T47D (cell line): Measurements from ENCODE around the gene MATN1.

Experiments
- DNase-seq, 2 experiments: peaks; one replicate each; pipeline versions ENCODE4 v3.0.0 to v3.0.0-alpha.2; 2011 to 2012; ENCODE audit warnings: low read depth in 1 of 2, low spot score in 1 of 2
- JUND ChIP-seq: IDR thresholded peaks from 2 replicates; pipeline ENCODE4 v1.6.1; 2012; ENCODE audit warnings: low read depth
- in situ Hi-C: cut with HindIII; loops from 2 replicates; pipeline ENCODE4 v1.10.0; 2016; ENCODE audit warnings: low sequenced_read_pairs, low pct_unique_long_range_greater_than_20kb

Gene MATN1

DNA sequence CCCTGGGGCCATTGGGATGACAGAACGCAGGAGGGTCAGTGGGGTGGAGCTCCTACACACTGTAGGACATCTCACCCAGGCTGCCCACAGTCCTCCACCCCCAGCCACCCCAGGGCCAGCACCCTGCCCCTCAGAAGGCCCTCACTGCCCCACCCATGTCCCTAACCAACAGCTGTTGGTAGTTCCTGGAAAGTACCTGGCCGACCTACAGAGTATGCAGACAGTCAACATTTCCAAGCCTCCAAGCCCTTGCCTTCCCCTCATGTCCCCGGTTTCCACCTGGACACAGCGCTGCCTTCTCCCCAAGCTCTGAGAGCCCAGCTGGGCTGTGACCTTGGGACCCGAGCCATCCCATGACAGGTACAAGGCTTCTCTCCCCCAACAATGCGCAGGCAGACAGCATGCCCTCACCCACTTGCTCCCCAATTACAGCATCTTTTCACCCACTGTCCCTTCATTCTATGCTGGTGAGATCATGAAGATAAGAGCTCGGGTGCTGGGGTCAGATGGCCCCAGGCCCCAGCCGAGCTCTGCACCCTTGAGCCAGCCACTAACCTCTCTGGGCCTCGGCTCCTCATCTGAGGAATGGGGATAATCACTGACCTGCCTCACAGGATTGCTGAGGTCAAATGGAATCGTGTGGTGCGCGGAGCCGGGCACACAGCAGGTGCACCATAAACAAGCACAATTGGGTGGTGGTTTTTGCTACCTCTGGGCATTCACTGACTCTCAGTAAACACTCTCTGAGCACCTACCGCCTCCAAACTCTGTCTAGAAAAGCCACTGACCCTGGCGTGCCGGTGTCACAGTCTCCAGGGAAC lies 23.0 kb upstream of the MATN1 start:
- DNase-seq: no peak
- in situ Hi-C loops: no loop called here
- TF ChIP-seq JUND: no peak

DNA sequence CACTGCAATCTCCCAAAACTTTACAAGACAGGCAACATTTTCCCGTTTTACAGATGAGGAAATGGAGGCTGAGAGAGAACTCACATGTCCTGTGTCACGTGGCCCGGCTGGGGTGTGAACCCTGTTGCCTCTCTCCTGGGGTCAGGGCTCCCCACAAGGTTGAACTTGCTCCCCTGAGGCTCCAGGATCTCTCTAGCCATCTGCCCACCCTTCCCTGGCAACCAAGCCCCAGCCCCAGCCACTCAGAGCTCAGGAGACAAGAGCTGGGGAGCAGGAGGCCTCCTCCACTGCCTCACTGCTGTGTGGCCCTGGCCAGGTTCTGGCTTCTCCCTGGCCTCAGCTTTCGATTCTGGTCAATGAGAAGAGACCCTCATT lies 22.4 kb upstream of the MATN1 start:
- in situ Hi-C loops: no loop called here
- no peak for TF ChIP-seq JUND
- no peak for DNase-seq

DNA sequence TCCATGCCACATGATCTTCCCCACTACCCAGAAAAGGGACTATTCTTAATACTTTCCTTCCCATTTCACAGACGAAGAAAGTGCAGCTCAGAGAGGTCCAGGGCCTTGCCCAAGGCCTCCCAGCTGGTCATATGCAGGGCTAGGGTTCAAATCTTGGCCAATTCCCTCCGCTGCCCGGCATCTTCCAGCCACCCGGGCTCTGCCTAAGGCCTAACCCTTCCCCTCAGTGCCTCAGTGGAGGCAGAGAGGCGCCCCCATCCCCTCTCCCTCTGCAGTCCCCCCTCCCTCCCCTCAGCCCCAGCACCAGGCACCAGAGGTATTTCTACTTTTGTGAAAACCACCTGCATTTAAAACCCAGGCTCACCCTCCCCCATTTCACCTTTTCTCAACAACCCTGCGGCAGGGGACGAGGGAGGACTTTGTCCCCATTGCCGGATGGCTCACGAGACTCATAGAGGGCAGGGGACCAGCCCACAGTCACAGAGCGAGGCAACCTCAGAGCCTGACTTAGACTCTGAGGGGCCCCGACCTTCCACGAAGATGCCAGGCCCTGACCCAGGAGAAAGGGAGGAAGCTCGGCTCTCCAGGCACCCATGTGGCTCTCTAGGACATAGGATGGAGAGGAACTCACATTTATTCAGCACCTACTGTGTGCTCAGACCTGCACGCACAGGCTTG lies 21.9 kb upstream of the MATN1 start:
- DNase-seq: no peak
- in situ Hi-C loops: no loop called here
- TF ChIP-seq JUND: no peak

DNA sequence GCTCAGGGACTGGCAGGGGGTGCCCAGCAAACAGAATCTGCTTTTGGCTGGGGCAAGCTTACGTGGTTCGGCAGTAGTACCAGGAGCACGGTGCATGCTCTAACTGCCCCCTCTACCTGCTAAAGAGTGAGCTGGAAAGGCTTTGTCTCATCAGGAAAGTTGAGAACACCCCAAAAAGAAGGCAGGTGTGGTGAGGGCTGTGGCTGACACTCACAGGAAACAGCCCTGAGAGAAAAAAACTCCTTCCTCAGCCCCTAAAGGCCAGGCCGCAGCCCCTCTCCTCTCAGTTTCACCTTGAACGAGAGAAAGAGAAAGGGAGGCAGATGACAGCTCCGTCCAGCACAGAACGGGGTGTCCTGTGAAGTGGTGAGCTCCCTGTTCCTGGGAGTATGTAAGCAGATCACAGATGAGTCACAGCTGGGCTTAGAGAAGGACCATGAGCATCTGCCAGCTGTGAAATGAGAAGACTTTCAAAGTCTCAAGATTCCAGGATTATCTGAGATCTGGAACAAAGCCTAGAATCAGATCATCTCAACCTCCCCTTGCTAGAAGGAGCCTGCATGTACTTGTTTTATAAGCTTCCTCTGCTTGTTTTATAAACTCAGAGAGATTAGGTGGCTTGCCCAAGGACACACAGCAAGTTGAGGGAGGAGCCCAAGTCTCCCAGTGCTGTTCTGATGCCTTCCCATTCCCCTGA lies 20.8 kb upstream of the MATN1 start:
- TF ChIP-seq JUND: no peak
- in situ Hi-C loops: no loop called here
- no peak for DNase-seq

DNA sequence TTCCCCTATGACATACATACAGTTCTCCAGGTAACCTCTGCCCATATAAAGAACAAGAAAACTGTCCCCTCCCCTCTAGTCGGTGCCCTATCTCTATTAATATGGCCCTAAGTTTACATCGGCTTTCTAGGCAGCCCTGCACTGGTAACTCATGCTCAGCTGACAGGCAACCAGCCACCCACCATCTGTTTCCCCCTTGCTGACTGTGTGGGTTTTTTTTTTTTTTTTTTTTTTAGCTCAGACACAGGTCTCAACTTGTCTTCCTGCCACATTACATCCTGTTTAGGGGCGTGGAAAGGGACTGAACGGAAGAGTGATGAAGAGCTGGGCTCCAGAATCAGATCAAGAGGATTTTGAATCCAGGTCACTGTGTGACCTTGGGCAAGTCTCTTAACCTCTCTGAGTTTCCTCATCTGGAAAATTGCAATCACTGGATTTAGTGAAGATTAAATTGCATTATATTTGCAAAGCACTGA lies 20.2 kb upstream of the MATN1 start:
- no peak for TF ChIP-seq JUND
- in situ Hi-C loops: no loop called here
- DNase-seq: no peak

DNA sequence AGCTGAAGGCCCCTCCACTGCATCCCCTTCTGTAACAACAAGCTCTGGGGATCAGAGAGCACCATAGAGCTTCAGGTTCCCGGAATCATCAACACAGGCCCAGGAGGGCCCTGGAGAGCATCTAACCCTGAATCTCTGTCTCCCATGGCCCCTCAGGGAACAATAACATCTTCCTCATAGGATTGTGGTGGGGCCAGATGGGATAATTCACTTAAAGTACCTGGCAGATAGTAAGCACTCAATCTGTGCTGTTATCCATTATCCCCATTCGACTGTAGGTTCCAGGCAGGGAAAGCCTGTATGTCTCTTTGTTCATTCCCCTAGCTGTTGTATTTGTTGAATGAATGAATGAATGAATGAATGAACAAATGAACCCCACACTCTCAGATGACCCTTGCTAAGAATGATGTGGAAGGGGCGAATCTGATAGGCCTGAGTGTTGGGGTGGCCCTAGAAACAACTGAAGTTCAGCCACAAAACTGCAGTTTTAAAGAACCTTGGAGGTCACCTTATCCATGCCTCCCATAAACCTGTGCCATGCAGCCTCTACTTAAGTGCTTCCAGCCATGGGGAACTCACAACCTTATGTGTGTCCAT lies 19.7 kb upstream of the MATN1 start:
- TF ChIP-seq JUND: no peak
- no peak for DNase-seq
- in situ Hi-C loops: no loop called here

DNA sequence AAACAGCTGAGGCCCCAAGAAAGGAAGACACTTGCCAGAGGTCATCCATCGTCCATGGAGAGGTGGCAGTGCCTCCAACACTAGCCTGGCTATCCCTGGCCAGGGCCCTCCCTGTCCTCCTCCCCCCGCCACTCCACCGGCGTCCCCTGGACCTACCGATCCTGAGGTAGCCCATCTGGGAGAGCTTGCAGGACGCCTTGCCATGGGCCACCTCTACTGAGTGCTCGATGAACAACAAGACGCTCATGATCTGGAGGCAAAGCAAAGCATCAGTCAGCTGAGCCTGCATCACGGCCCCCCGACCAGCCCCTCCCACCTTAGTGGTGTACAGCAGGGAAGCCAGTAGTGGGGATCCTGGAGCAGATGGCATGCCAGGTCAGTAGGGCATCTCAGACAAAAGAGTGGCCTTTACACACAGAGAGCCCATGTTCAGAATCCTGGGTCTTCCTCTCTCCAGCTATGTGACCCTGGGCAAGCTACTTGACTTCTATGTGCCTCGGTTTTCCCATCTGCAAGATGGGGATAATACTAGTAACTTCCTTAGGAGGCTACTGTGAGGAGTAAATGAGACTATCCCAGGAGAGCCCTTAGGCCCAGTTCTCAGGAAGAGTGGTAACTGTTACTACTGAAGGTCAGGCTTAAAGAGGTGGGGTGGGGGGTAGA lies 19.0 kb upstream of the MATN1 start:
- in situ Hi-C loops: no loop called here
- TF ChIP-seq JUND: no peak
- DNase-seq: no peak

DNA sequence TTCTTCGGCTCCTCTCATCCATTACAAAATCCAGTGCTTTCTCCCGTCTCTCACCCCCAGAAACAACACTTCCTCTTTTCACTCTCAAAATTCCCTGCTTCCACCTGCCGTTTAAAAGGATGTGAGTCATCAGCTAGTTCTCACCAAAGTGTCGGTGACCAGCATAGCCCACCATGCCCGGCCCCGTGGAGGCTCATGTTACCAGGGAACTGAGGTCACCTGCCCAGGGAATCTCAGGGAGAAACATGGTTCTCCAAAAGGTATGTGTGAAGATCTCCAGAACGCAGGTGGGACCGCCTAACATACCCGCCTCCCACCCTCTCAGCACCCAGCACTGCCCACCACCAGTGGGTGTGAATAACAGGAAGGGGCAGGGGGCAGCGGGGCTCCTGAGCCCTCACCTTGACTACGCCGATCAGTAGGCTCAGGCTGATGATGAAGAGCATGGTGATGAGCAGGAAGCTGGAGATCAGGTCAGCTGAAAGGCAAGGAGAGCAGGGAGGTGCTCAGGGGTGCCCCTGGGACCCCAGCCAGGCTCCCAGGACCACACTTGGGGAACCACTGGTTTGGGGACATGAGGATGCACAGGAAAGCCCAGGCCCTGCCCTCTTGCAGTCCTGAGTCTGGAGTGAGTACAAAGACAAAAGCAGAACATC lies 18.0 kb upstream of the MATN1 start:
- no peak for DNase-seq
- in situ Hi-C loops: no loop called here
- no peak for TF ChIP-seq JUND

DNA sequence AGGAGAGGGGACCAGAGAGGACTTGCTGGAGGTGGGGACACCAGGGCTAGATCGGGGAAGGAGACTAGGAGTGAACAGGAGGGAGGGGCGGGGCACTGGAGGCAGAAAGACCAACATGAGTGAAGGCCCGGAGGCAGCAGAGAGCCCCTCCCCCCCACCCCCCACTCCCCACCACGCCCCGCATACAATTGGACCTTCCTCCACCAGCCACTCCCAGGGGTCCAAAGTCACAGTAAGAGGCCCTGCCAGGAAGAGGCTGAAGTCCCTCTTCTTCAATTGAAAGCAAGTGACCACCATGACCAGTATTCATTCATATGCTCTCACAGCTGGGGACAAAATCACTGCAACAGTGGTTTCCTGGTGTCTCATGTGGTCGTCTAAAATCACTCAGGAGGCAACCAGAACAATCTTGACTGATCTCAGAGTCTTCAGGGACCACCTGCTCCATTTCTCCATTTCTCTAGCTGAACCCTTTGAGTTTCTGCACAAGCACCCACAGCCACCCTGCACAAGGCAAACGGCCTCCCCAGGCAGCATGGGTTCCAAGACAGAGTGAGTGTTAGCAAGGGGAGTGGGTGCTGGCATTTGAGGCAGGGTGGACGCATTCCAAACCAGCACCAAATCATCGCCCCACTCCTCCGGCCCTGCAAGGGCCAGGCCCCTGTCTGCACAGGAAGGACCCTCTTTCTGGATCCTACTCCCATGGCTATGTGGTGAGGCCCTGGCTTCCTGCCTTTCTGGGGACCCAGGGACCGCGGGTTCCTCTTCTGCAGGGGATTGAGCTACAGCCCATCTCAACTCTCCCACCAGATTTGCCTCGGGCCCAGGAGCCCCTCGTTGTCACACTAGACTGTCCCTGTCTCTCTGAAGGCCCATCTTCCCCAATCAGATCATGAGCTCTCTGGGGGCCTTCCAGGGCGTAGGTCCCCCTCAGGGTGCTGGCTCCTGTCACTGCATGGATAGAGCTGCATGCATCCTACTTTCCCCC lies 17.2 kb upstream of the MATN1 start:
- DNase-seq: no peak
- TF ChIP-seq JUND: no peak
- in situ Hi-C loops: no loop called here

DNA sequence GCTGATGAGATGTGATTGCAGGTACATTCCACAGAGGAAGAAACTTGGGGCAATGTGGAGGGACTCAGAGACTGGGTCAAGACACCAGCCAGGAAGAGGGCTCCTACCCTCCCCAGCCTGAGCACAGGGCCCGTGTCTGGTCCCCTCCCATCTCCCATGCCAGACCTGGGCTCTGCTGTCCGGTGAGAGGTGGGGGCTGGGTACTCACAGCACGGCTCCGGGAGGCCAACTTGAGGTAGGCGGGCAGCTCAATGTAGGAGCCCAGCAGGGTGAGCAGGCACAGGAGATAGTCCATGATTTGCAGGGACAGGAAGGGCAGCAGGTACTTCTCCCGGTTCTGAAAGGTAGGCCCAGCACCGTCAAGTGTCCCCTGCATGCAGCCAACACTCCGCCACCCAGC lies 16.2 kb upstream of the MATN1 start:
- in situ Hi-C loops: no loop called here
- DNase-seq: no peak
- TF ChIP-seq JUND: no peak
